Endothelial cell of hepatic sinusoid (primary cell): Measurements from ENCODE around the gene MYL11.
"Not testable (repeated sequence)": the region's sequence is repeated elsewhere in the genome, so short reads cannot be mapped to it uniquely, and the experiment has no call there.

Experiments used
- in situ Hi-C: cut with HindIII; loops from 2 replicates; pipeline ENCODE4 v1.10.0; 2017; ENCODE audit warnings: low sequenced_read_pairs

MYL11 gene

GRCh38 chr16:30395155-30395991, 20.8 kb downstream of the MYL11 start, which contains the start of gene ZNF48:
TSS of gene ZNF48 (plus strand) at chr16:30395420. CDS start at chr16:30395795, 375 bp downstream.
- in situ Hi-C loops: no loop called here

- in situ Hi-C loops: no loop called here
These were observed 21.5 kb downstream of the MYL11 start for GRCh38 chr16:30395992-30396585.

- in situ Hi-C loops: not testable (repeated sequence)
These were observed 22.0 kb downstream of the MYL11 start for GRCh38 chr16:30396627-30397026.

GRCh38 chr16:30397056-30397455, 22.5 kb downstream of the MYL11 start:
- in situ Hi-C loops: no loop called here

GRCh38 chr16:30397776-30398660, 23.4 kb downstream of the MYL11 start:
- in situ Hi-C loops: no loop called here

- in situ Hi-C loops: no loop called here
These were observed 24.2 kb downstream of the MYL11 start for GRCh38 chr16:30398661-30399434.

GRCh38 chr16:30399435-30400186, 25.0 kb downstream of the MYL11 start:
- in situ Hi-C loops: no loop called here

- in situ Hi-C loops: no loop called here
These were observed 27.3 kb downstream of the MYL11 start for GRCh38 chr16:30401768-30402425.

- in situ Hi-C loops: no loop called here
These were observed 32.1 kb downstream of the MYL11 start for GRCh38 chr16:30406795-30407101.

- in situ Hi-C loops: no loop called here
These were observed 32.7 kb downstream of the MYL11 start, which contains the start of gene ZNF771 for GRCh38 chr16:30407102-30407803. TSS of gene ZNF771 (plus strand) at chr16:30407606. CDS start at chr16:30408054, 448 bp downstream.

- in situ Hi-C loops: no loop called here
These were observed 33.4 kb downstream of the MYL11 start for GRCh38 chr16:30407804-30408534.

GRCh38 chr16:30409125-30410060, 34.8 kb downstream of the MYL11 start:
- in situ Hi-C loops: no loop called here

- in situ Hi-C loops: no loop called here
These were observed 38.7 kb downstream of the MYL11 start for GRCh38 chr16:30413112-30413806.

- in situ Hi-C loops: no loop called here
These were observed 39.6 kb downstream of the MYL11 start for GRCh38 chr16:30414159-30414558.

- in situ Hi-C loops: no loop called here
These were observed 41.5 kb downstream of the MYL11 start for GRCh38 chr16:30416047-30416603.
